HL-60 (cell line): Measurements from ENCODE around the gene EIF2B2.

ENCODE experiments used
- CTCF ChIP-seq: IDR thresholded peaks from one replicate; pipeline ENCODE4 v1.5.1; 2011; ENCODE audit warnings: low read length, control low read depth, inconsistent platforms; ENCODE audit not compliant: insufficient read depth
- POLR2AphosphoS5 ChIP-seq: IDR thresholded peaks from 2 replicates; pipeline ENCODE4 v1.6.1; 2012; ENCODE audit warnings: low read depth
- REST ChIP-seq: IDR thresholded peaks from 2 replicates; pipeline ENCODE4 v1.6.1; 2012; ENCODE audit warnings: low read depth; ENCODE audit not compliant: insufficient replicate concordance

GRCh38 chr14:74963705-74964271, 38.9 kb upstream of the EIF2B2 start:
- TF ChIP-seq REST = no peak
- no peak for TF ChIP-seq CTCF
- no peak for TF ChIP-seq POLR2AphosphoS5
